Cortex of kidney (tissue), 1 donor: Measurements from ENCODE around the gene RXYLT1.

ENCODE experiments used
- DNase-seq: peaks from one replicate; lab custom pipeline; 2025; lab: John Stamatoyannopoulos, UW

The RXYLT1 gene

DNA sequence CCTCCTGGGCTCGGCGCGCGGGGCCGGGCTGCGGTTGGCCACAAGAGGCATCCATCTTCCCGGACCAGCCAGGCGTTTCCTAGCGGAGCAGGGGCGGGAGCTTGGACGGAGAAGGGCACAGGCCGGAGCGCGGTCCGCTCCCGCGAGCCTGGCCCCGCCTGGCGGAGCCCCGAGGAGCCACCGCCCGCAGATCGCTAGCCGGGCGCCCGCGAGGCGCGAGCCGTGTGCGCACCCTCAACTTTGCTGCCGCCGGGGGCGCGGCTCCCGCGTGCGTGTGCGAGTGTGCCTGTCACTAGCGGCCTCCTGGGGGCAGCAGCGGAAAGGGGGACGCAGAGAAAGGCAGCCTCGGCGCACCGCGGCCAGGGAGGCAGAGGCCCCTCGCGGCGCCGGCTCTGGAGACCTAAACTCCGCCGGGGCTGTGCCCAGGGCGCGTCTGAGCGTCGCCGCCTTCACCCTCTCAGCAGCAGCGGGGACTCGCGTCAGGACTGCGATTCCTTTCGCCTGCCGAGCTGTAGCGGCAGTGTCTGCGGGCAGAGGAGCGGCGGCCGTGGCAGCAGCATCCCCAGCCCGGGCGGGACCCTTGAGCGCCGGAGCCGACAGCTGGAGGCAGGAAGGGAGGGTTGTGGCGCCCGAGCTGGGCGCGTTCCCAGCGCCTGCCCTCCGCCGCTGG lies 64.1 kb downstream of the RXYLT1 start:
- DNase-seq = no peak

GRCh38 chr12:63844391-63845341 lies 65.0 kb downstream of the RXYLT1 start, which contains the start of gene SRGAP1:
Gene SRGAP1 (plus strand): TSS chr12:63844700. CDS start chr12:63844817, 117 bp downstream.
- no peak for DNase-seq

DNA sequence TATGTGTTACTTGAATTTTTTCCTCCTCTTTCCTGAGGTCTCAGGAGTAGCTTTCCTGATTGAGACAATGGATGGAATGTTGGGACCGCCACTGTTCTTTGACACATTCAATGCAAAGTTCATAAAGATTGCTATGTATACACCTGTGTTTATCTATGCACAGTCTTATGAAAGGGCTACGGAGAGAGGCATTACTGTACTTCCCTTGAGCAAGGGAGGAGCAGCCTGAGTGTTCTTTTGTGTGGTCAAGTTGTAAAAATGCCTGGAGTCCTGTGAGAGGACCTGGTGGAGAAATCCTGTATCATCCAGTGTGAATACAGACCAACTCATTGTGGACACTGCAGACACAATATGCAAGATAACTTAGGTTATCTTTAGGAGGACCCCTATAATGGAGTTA lies 66.0 kb downstream of the RXYLT1 start:
- DNase-seq = no peak

DNA sequence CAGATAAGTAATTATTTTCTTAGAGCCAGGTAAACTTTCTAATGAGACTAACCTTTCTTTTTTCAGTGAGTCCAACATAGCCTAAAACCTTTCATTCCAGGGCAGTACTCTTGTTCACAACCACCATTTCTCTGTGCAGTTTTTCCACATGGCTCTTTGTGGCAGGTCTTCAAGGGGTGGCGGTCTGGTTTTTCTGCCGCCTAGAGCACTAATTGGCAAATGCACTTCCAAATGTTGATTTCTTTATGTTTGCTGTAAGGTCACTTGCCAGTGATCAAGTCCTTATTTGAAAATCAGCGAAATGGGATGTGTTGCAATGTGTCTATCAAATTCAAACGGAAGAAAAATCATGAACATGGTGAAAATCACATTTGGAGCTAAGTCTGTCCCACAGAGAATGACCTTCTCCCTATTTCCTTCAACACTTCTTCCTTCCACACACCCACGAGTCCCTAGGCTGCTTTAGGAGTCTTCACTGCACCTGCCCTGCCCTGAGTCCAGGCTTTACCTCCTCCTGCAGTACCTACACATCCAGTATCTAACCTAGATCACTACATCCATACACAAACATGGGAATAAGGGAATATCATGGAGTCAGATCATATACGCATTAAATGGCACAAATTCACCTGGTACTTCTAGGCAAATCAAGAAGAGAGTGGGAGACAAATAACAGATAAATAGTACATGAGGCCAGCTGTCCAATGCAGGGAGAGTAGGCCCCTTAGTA lies 66.7 kb downstream of the RXYLT1 start:
- no peak for DNase-seq

DNA sequence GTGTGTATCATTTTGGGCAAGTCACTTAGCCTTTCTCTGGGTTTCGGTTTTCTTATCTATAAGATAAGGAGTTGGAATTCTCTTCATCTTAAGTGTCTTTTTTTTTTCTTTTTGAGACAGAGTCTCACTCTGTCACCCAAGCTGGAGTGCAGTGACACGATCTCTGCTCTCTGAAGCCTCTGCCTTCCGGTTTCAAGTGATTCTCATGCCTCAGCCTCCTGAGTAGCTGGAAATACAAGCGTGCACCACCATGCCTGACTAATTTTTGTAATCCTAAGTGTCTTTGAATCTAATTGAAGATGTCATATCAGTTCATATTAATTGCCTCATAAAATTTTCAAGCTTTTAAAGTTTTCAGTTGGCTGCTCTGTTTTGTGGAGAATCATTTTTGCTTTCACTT lies 68.7 kb downstream of the RXYLT1 start:
- DNase-seq = no peak

GRCh38 chr12:63849106-63849620 lies 69.5 kb downstream of the RXYLT1 start:
- no peak for DNase-seq

GRCh38 chr12:63849641-63850040 lies 69.9 kb downstream of the RXYLT1 start:
- DNase-seq = no peak

DNA sequence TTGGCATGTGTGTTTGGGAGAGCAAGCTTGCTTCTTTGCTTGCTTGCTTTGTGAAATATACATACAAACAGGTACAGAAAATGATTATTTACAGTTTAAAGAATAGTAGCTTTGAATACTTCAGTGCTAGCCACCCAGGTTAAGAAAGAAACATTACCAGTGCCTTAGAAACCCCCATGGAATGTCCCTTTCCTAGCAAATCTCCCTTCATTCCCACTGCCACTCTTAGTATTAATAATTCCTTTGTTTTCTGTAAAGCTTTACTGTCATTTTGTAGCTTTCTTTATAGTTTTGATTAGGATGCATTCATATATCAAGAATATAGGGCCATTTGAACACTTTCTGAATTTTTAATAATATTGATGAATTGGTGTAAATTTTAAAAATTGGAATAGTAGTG lies 74.3 kb downstream of the RXYLT1 start:
- DNase-seq = no peak

DNA sequence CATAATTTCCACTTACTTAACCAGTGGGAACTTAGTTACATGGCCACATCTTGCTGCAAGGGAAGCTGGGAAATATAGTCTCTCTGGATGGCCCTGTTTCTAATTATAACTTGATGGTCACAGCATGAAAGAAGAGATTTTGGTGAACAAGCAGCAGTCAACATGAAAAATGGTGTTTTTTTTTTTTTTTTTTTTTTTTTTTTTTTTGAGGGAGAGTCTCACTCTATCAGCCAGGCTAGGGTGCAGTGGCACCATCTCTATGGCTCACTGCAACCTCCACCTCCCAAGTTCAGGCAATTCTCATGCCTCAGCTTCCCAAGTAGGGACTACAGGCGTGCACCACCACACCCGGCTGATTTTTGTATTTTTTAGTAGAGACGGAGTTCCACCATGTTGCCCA lies 75.6 kb downstream of the RXYLT1 start:
- DNase-seq = no peak

DNA sequence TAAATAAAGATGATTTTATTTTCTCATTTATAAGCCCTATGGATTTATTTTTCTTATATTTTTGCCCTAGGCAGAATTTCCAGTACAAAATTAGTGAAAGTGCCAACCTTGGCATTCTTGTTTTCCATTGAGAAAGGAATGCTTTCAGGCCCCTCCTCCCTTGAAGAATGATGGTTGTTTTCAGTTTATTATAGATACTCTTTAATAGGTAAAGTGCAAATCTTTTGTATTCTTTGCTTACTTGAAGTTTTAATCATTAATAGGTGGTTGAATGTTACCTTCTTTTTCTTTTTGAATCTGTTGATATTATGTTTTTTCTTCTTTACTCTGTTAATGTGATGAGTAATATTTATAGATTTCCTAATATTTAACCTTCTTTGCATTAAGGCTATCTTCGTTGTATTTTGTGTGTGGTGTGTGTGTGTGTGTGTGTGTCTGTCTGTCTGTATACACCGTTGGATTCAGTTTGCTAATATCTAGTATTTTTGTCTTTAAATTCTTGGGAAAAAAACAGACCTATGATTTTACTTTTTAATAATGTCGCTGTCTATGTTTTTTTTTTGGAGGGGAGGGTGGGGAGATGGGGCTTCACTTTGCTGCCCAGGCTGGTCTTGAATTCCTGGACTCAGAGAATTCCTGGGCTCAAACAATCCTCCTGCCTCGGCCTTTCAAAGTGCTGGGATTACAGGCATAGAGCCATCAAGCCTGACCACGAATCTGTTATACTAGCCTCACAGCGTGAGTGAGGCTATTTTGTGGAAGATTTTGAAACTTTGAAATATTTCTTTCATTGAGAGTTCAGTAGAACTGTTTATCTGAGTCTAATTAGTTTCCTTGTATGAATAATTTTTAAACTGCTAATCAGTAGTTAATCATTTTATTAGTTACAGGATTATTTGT lies 78.3 kb downstream of the RXYLT1 start:
- no peak for DNase-seq
